CD4-positive, CD25-positive, alpha-beta regulatory T cell (primary cell): ENCODE measurements around the gene LAIR1. TPM values are rescaled to one million over a fixed set of nuclear protein-coding genes. Genes with fewer than 3 reads are reported as not detected.

ENCODE experiments used
- ATAC-seq, 2 donors: fragments of 150-1000 bp; cut with Tn5 transposase; one replicate each; pipeline ENCODE4 v1.10.0; 2021; ENCODE audit warnings: low read depth in 2 of 2, moderate number of reproducible peaks in 2 of 2, moderate library complexity in 1 of 2
- DNase-seq, 3 donors: peaks; one replicate each; pipeline versions ENCODE4 v3.0.0 to v3.0.0-alpha.2; 2012 to 2022; ENCODE audit warnings: mixed read lengths in 1 of 3
- H3K27ac ChIP-seq: one replicate; pipeline ENCODE4 v1.7.0; 2013; ENCODE audit warnings: mild to moderate bottlenecking, low read length; ENCODE audit not compliant: insufficient read depth, poor library complexity, severe bottlenecking
- H3K27me3 ChIP-seq: one replicate; pipeline ENCODE4 v1.7.0; 2013; ENCODE audit warnings: low read length; ENCODE audit not compliant: control insufficient read depth, insufficient read depth
- H3K36me3 ChIP-seq: one replicate; pipeline ENCODE4 v1.7.0; 2013; ENCODE audit warnings: mild to moderate bottlenecking, low read length, moderate library complexity; ENCODE audit not compliant: control insufficient read depth, insufficient read depth
- H3K4me1 ChIP-seq: 2 replicates; pipeline ENCODE4 v1.7.0; 2013; ENCODE audit warnings: mild to moderate bottlenecking, low read length; ENCODE audit not compliant: insufficient read depth, control insufficient read depth, poor library complexity, severe bottlenecking
- H3K4me3 ChIP-seq: one replicate; pipeline ENCODE4 v1.7.0; 2013; ENCODE audit warnings: low read depth, mild to moderate bottlenecking, low read length, moderate library complexity
- H3K9me3 ChIP-seq, 2 experiments: 1 replicate in 1 of 2; 2 replicates in 1 of 2; pipeline ENCODE4 v1.7.0; 2013; ENCODE audit warnings: low read length in 2 of 2, mild to moderate bottlenecking in 1 of 2, moderate library complexity in 1 of 2; ENCODE audit not compliant: control insufficient read depth in 2 of 2
- H3K27ac Mint-ChIP-seq, 3 donors: one replicate each; pipeline ENCODE4 v1.8.0; 2020 to 2022; ENCODE audit warnings: mild to moderate bottlenecking in 3 of 3, mixed read lengths in 3 of 3, moderate library complexity in 2 of 3
- H3K27me3 Mint-ChIP-seq: one replicate; pipeline ENCODE4 v1.8.0; 2022; ENCODE audit warnings: mild to moderate bottlenecking, mixed read lengths
- H3K36me3 Mint-ChIP-seq: one replicate; pipeline ENCODE4 v1.8.0; 2020; ENCODE audit warnings: mixed read lengths
- H3K4me1 Mint-ChIP-seq, 4 donors: one replicate each; pipeline ENCODE4 v1.8.0; 2020 to 2022; ENCODE audit warnings: mixed read lengths in 4 of 4, mild to moderate bottlenecking in 1 of 4
- H3K4me3 Mint-ChIP-seq, 4 donors: one replicate each; pipeline ENCODE4 v1.8.0; 2020 to 2022; ENCODE audit warnings: mild to moderate bottlenecking in 4 of 4, mixed read lengths in 4 of 4, moderate library complexity in 3 of 4
- H3K9me3 Mint-ChIP-seq, 7 donors: one replicate each; pipeline ENCODE4 v1.8.0; 2020 to 2022; ENCODE audit warnings: mixed read lengths in 7 of 7, mild to moderate bottlenecking in 3 of 7, moderate library complexity in 2 of 7
- polyA plus RNA-seq, 4 donors: library from polyadenylated mRNA; unstranded; fragments of 300-500 nt; fragmentation: Illumina TruSeq; gene quantifications; one replicate each; pipeline ENCODE4 v1.2.3, GENCODE V29; 2021
- total RNA-seq: library from RNA; stranded (reverse); gene quantifications from one replicate; pipeline ENCODE4 v1.2.3, GENCODE V29; 2022

Gene LAIR1, protein sequence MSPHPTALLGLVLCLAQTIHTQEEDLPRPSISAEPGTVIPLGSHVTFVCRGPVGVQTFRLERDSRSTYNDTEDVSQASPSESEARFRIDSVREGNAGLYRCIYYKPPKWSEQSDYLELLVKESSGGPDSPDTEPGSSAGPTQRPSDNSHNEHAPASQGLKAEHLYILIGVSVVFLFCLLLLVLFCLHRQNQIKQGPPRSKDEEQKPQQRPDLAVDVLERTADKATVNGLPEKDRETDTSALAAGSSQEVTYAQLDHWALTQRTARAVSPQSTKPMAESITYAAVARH
- total RNA-seq: 33.2 TPM
- 10 to 100 TPM; 39.3 to 61.8 (median 45.3) TPM for polyA plus RNA-seq

DNA sequence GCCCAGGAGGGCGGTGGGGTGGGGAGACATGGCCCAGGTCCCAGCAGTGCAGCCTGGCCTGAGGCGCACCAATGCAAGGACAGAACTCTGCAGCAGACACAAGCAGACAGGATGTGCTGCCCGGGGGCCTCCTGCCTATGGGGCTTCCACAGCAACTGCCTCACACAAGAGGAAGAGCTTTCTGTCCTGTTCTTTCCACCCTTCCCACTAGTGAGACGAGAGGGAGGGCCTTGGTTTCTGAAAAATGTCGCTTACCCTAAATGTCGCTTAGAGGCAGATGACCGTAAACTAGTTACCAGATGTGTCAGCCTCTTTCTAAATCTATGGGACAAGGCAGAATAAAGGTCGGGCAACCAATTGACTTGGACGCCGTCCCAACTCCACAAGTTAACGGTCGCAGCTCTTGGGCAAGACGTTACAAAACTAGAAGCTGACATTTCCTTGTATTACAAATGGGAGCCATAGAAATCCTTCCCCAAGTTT, at the start of gene LAIR1:
TSS of gene LAIR1 (minus strand) at position 157 of the 483 bp plus-strand sequence. CDS start at position 30, 127 bp downstream.
- H3K4me1 ChIP-seq: peaks cover 54% of the 10 kb centered on the region
- H3K27ac Mint-ChIP-seq: peak within 1 kb of the TSS; percentile 85 to 95 (median 91)
- H3K4me1 Mint-ChIP-seq: peaks cover 29 to 76% (median 46%) of the 10 kb centered on the region in 4 donors
- H3K9me3 ChIP-seq: no peaks in the 10 kb centered on the region
- peaks cover 14% of the 10 kb centered on the region for H3K36me3 Mint-ChIP-seq
- H3K27me3 Mint-ChIP-seq: peaks cover 10% of the 10 kb centered on the region
- DNase-seq (peak in 2 of 3 donors; percentile 48 to 76), ATAC-seq (peak; percentile 79 to 82)
- no peaks in the 10 kb centered on the region for H3K9me3 Mint-ChIP-seq
- peak within 1 kb of the TSS; percentile 86 for H3K4me3 ChIP-seq
- H3K4me3 Mint-ChIP-seq: peak within 1 kb of the TSS; percentile 86 to 97 (median 94)
- H3K27me3 ChIP-seq: no peaks in the 10 kb centered on the region
- no peaks in the 10 kb centered on the region for H3K36me3 ChIP-seq
- peak within 1 kb of the TSS; percentile 63 for H3K27ac ChIP-seq

DNA sequence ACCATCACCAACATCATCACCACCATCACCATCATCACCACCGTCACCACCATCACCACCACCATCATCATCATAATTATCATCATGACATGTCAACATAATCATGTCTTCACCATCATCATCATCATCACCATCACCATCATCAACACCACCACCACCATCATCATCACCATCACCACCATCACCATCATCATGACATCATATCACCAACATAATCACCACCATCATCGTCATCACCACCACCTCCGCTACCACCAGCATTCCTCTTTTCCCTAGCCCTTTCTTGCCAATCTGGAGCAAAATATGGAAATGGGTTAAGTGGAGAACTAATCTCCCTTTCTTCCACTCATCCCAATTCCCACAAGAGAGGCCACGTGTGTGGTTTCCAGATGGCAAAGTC, 49.4 kb upstream of the LAIR1 start:
- no peak overlapping the region for H3K4me3 ChIP-seq
- ATAC-seq: no peak
- peaks cover 12% of the 10 kb centered on the region for H3K27me3 Mint-ChIP-seq

DNA sequence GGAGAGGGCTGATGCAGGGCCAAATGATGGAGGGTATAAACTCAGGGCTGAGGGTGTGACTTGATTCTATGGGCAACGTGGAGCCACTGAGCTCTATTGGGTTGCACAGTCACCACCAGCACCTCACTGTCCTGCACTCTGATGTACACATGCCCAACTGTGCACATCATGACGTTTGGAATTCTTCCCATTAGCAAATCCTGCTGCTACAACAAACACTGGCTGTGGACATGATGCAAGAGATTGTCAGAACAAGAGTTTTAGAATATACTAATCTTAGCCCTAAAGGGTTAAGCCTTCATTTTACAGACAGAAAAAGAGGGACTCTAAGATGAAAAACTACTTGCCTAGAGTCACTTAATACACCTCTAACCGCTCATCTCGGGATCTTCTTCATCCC, 48.1 kb upstream of the LAIR1 start:
- Mint-ChIP-seq H3K36me3 (peaks cover 9% of the 10 kb centered on the region), H3K9me3 (peaks cover 0 to 6% (median 3%) of the 10 kb centered on the region in 7 donors), H3K27ac (no peak overlapping the region), H3K4me3 (no peak overlapping the region), H3K27me3 (peaks cover 14% of the 10 kb centered on the region), H3K4me1 (peaks cover 0 to 16% (median 9%) of the 10 kb centered on the region in 4 donors)
- ATAC-seq (no peak), DNase-seq (no peak)
- peaks cover 7% of the 10 kb centered on the region for H3K4me1 ChIP-seq
- no peak overlapping the region for H3K27ac ChIP-seq
- peaks cover 0 to 5% of the 10 kb centered on the region in 2 experiments for H3K9me3 ChIP-seq
- H3K27me3 ChIP-seq: peaks cover 14% of the 10 kb centered on the region
- no peak overlapping the region for H3K4me3 ChIP-seq
- H3K36me3 ChIP-seq: no peaks in the 10 kb centered on the region

More for the DNA sequence above, 49.4 kb upstream of the LAIR1 start:
- no peak overlapping the region for H3K4me3 Mint-ChIP-seq
- no peak for DNase-seq
- peaks cover 7% of the 10 kb centered on the region for H3K4me1 ChIP-seq
- H3K9me3 Mint-ChIP-seq: peaks cover 0 to 5% (median 3%) of the 10 kb centered on the region in 7 donors
- H3K27ac Mint-ChIP-seq: no peak overlapping the region
- H3K4me1 Mint-ChIP-seq: peaks cover 0 to 22% (median 10%) of the 10 kb centered on the region in 4 donors
- H3K36me3 ChIP-seq: no peaks in the 10 kb centered on the region
- H3K27me3 ChIP-seq: peaks cover 14% of the 10 kb centered on the region
- no peak overlapping the region for H3K27ac ChIP-seq
- no peaks in the 10 kb centered on the region for H3K9me3 ChIP-seq
- peaks cover 9% of the 10 kb centered on the region for H3K36me3 Mint-ChIP-seq

DNA sequence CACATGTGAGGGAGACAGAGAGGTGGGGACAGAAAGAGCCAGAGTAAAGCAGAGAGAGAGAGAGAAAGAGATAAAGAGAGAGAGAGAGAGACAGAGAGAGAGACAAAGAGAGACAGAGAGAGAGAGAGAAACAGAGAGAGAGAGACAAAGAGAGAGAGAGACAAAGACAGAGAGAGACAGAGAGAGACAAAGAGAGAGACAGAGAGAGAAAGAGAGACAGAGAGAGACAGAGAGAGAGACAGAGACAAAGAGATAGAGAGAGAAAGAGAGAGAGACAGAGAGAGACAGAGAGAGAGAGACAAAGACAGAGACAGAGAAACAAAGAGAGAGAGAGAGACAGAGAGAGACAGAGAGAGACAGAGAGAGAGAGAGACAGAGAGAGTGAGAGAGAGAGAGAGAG, 46.3 kb upstream of the LAIR1 start:
- Mint-ChIP-seq H3K4me3 (peak overlapping the region in 1 of 4 donors; percentile 71), H3K27me3 (peaks cover 12% of the 10 kb centered on the region), H3K27ac (no peak overlapping the region), H3K4me1 (peaks cover 0 to 6% (median 1%) of the 10 kb centered on the region in 4 donors), H3K9me3 (peaks cover 0 to 10% (median 3%) of the 10 kb centered on the region in 7 donors), H3K36me3 (peaks cover 5% of the 10 kb centered on the region)
- DNase-seq (no peak), ATAC-seq (no peak)
- peaks cover 9% of the 10 kb centered on the region for H3K27me3 ChIP-seq
- no peaks in the 10 kb centered on the region for H3K36me3 ChIP-seq
- H3K27ac ChIP-seq: no peak overlapping the region
- H3K9me3 ChIP-seq: peaks cover 0 to 8% of the 10 kb centered on the region in 2 experiments
- no peak overlapping the region for H3K4me3 ChIP-seq
- peaks cover 7% of the 10 kb centered on the region for H3K4me1 ChIP-seq

DNA sequence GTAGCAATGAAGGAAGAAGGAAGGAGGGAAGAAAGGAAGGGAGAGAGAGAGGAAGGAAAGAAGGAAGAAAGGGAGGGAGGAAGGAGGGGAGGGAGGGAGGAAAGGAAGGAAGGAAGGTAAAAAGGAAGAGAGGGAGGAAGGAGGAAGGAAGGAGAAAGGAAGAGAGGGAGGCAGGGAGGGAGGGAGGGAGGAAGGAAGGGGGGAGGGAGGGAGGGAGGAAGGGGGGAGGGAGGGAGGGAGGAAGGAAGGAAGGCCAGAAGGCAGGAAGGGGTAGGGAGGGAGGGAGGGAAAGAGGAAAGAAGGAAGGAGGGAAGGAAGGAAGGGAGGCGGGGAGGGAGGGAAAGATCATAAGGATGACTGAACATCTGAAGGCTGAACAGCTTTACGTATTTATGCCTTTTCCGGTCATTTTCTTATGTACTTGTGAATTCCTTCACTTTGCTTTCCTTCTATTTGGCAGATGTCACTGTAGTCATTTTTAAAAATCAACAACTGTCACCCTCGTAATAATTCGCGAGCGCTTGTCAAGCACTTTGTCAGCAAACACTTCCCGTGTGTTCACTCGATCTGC, 43.8 kb upstream of the LAIR1 start:
- H3K36me3 Mint-ChIP-seq: no peaks in the 10 kb centered on the region
- H3K9me3 Mint-ChIP-seq: peaks cover 0 to 9% (median 0%) of the 10 kb centered on the region in 7 donors
- no peaks in the 10 kb centered on the region for H3K27me3 ChIP-seq
- no peaks in the 10 kb centered on the region for H3K4me1 ChIP-seq
- peaks cover 0 to 8% of the 10 kb centered on the region in 2 experiments for H3K9me3 ChIP-seq
- ATAC-seq (no peak), DNase-seq (no peak)
- peaks cover 15% of the 10 kb centered on the region for H3K27me3 Mint-ChIP-seq
- H3K4me3 ChIP-seq: no peak overlapping the region
- no peaks in the 10 kb centered on the region for H3K36me3 ChIP-seq
- no peak overlapping the region for H3K27ac ChIP-seq
- H3K4me1 Mint-ChIP-seq: peaks cover 0 to 3% (median 0%) of the 10 kb centered on the region in 4 donors
- peak overlapping the region in 2 of 3 donors; percentile 32 to 86 for H3K27ac Mint-ChIP-seq
- H3K4me3 Mint-ChIP-seq: no peak overlapping the region

DNA sequence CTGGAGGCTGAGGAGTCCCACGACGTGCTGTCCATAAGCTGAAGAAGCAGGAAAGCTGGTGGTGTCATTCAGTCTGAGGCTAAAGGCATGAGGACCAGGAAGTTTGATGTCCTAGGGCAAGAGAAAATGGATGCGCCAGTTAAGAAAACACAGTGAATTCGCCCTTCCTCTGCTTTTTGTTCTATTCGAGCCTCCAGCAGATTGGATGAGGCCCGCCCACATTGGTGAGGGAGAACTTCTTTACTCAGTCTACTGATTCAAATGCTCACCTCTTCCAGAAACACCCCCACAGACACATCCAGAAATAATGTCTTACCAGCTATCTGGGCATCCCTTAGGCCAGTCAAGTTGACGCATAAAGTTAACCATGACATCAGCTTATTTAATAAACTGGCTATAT, 43.0 kb upstream of the LAIR1 start:
- peaks cover 15% of the 10 kb centered on the region for H3K27me3 Mint-ChIP-seq
- H3K27ac Mint-ChIP-seq: peak overlapping the region; percentile 32 to 88 (median 82)
- Histone ChIP-seq H3K36me3 (no peaks in the 10 kb centered on the region), H3K4me1 (no peaks in the 10 kb centered on the region), H3K27me3 (no peaks in the 10 kb centered on the region), H3K4me3 (no peak overlapping the region), H3K27ac (no peak overlapping the region), H3K9me3 (peaks cover 0 to 8% of the 10 kb centered on the region in 2 experiments)
- no peaks in the 10 kb centered on the region for H3K36me3 Mint-ChIP-seq
- DNase-seq: no peak
- no peak overlapping the region for H3K4me3 Mint-ChIP-seq
- peaks cover 0 to 3% (median 0%) of the 10 kb centered on the region in 4 donors for H3K4me1 Mint-ChIP-seq
- ATAC-seq: no peak
- H3K9me3 Mint-ChIP-seq: peaks cover 0 to 9% (median 0%) of the 10 kb centered on the region in 7 donors

DNA sequence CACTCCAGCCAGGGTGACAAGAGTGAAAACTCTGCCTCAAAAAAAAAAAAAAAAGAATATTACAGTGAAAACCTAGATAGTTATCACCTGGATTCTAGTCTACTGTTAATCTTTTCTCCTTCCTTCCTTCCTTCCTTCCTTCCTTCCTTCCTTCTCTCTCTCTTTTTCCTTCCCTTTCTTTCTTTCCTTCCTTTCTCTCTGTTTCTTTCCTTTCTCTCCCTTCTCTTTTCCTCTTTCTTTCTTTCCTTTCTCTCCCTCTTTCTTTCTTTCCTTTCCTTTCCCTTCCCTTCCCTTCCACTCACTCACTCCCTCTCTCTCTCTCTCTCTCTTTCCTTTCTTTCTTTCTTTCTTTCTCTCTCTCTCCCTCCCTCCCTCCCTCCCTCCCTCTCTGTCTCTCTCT, 40.9 kb upstream of the LAIR1 start:
- Histone ChIP-seq H3K4me1 (no peaks in the 10 kb centered on the region), H3K27me3 (no peaks in the 10 kb centered on the region), H3K4me3 (no peak overlapping the region), H3K36me3 (no peaks in the 10 kb centered on the region), H3K9me3 (peaks cover 0 to 8% of the 10 kb centered on the region in 2 experiments), H3K27ac (no peak overlapping the region)
- ATAC-seq (no peak), DNase-seq (no peak)
- Mint-ChIP-seq H3K27me3 (peaks cover 15% of the 10 kb centered on the region), H3K9me3 (peaks cover 0 to 7% (median 0%) of the 10 kb centered on the region in 7 donors), H3K4me1 (peaks cover 0 to 3% (median 0%) of the 10 kb centered on the region in 4 donors), H3K4me3 (no peak overlapping the region), H3K36me3 (no peaks in the 10 kb centered on the region), H3K27ac (no peak overlapping the region)
